ENCODE data around the gene SMURF1. TPM values are rescaled to one million over a fixed set of nuclear protein-coding genes. Genes with fewer than 3 reads are reported as not detected.

SMURF1 gene
- total RNA-seq, 1 experiment from 2014 or later, result 15.5 TPM

DNA sequence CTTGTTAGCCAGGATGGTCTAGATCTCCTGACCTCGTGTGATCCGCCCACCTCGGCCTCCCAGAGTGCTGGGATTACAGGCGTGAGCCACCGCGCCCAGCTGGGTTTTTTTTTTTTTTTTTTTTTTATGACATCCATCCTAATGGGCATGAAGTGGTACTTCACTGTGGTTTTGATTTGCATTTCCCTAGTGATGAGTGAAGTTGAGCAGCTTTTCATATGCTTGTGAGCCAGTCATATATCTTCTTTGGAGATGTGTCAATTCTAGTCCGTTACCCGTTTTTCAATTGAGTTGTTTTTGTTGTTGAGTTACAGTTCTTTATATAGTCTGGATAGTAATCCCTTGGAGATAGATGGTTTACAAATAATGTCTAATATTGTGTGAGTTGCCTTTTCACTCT lies 127.7 kb downstream of the SMURF1 start:
- Histone ChIP-seq H3K4me3 (no peak overlapping the region), H3K27me3 (no peaks in the 10 kb centered on the region), H3K36me3 (peaks cover 6% of the 10 kb centered on the region), H3K9me3 (no peaks in the 10 kb centered on the region)
- DNase-seq, result no peak

DNA sequence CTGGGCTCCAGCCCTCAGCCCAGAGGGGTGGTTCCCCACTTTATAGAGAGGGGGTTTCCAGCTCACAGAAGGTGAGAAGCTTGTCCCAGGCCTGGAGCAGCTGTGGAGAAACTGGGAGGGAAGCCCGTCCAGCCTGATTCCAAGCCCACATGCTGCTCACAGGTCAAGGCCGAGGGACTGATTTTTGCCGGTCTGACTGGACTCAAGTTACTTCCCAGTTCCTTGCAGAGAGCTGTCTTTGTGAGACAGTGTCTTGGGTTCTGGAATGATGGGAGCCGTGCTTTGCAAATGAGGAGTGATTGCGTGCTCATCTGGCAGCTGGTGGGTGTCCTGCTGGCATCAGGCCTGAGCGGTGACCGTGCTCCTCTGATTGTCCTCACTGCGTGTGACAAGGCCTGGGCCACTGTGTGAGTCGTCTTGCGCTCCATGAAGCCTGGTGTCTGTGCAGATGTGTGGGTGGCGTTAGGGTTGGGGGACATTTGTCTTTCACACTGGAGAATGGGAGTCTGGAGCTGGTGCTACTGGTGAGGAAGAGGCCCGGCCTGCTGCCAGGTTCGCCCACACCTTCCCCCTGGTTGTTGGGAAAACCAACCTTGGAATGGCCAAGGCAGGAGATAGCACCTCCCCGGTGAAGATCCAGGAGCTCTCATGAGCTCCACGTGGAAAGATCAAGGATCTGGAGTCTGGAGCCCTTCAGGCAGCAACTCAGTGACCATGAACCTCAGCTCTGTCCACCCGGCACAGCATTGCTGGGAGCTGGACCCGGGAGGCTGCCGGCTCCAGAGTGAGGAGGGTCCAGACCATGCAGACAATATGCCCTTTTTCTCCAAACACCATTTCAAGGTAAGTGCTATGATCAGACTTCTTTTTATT lies 129.6 kb downstream of the SMURF1 start:
- H3K36me3 ChIP-seq, result peaks cover 6% of the 10 kb centered on the region
- H3K4me3 ChIP-seq, result no peak overlapping the region
- no peak for DNase-seq
- H3K9me3 ChIP-seq, result no peaks in the 10 kb centered on the region
- no peaks in the 10 kb centered on the region for H3K27me3 ChIP-seq

DNA sequence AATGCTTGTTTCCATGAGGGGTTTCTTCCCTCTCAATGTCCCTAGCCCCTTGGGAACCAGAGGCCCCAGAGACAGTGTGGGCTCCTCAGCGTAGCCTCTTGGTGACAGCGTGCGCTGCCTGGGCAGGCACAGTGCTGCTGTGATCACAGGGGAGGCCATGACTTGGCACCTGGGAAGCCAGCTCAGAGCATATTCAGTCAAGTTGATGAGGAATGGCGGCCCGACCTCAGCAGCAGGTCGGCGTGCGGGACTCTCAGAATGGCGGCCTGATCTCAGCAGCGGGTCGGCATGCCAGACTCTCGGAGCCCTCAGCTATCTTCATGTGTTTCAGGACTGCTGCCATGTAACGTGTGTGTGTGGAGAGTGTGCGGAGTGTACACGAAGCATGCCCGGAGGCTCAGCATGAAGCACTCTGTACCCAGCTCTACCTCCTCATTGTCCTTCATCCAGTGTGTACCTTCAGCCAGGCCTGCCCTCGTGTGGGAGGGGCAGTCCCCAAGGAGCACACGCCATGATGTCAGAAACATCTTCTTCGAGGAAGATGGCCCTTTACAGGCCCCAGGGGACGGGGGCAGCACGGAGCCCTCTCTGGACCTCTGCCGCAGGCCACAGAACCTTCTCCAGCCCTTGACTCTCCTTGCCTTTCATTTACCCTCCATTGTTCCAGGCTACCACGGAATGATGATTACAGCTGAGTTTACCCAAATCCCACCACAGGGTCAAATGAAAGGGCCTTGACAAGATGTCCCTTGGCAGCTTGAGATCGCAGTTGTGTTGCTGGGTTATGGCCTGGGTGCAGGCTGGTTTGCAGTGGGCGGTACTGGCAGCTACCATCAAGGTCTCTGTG lies 130.4 kb downstream of the SMURF1 start:
- H3K4me3 ChIP-seq, result no peak overlapping the region
- H3K27me3 ChIP-seq, result no peaks in the 10 kb centered on the region
- peaks cover 5% of the 10 kb centered on the region for H3K36me3 ChIP-seq
- no peaks in the 10 kb centered on the region for H3K9me3 ChIP-seq
- DNase-seq, result no peak

DNA sequence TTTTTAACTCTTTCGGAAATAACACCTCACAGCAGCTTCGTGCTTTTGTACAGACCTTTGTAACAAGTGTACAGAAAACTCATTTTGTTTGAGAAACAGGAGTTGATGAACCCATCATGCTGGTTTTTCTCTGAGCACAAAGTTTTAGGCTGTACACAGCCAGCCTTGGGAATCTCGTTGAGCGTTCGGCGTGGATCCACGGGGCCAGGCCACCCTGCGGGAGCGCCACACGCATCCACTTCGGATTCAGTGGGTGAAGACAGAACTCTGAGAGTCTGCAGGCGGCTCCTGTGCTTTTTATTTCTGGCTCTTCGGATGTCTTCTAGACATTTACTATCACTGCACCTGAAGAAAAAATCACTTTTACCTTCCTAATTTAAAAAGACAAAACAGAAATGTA lies 131.2 kb downstream of the SMURF1 start:
- Histone ChIP-seq H3K4me3 (no peak overlapping the region), H3K36me3 (peaks cover 4% of the 10 kb centered on the region), H3K9me3 (no peaks in the 10 kb centered on the region), H3K27me3 (no peaks in the 10 kb centered on the region)
- no peak for DNase-seq

DNA sequence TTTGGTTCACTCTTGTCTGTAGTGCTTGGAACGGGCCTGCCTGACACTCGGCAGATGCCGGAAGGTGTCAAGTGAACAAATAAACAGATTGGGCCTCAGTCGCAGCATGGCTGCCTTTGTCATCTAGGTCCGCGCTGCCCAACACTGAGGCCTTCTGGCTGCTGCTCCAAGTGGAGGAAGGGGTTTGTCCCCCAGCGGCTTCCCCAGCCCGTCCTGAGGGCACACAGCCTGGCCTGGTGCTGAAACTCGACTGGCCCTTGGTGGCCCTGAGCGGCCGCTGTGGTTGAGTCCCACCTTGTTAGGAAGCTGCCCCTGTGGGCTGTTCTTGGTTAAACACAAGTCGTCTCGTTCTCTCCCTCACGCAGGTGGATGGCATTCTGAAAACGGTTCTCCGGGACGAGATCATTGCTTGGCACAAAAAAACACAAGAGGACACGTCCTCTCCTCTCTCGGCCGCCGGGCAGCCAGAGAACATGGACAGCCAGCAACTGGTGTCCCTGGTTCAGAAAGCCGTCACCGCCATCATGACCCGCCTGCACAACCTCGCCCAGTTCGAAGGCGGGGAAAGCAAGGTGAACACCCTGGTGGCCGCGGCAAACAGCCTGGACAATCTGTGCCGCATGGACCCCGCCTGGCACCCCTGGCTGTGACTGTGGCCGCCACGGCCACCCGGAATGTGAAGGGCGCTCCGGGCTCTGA lies 132.1 kb downstream of the SMURF1 start:
- Histone ChIP-seq H3K9me3 (no peaks in the 10 kb centered on the region), H3K27me3 (no peaks in the 10 kb centered on the region), H3K36me3 (peaks cover 4% of the 10 kb centered on the region), H3K4me3 (no peak overlapping the region)
- no peak for DNase-seq

DNA sequence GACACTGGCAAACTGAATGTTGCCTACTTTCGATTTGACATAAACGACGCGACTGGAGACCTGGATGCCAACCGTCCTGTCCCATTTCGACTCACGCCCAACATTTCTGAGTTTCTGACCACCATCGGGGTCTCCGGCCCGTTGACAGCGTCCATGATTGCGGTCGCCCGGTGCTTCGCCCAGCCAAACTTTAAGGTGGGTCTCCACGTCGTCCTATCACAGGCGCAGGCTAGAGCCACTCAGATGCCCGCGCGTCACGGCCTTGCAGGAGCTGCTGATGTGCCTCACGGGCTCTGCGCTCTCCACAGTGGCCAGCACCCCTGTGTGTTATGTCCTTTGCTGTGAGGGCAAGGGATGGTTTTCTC lies 132.6 kb downstream of the SMURF1 start:
- H3K4me3 ChIP-seq, result no peak overlapping the region
- H3K9me3 ChIP-seq, result no peaks in the 10 kb centered on the region
- peaks cover 4% of the 10 kb centered on the region for H3K36me3 ChIP-seq
- H3K27me3 ChIP-seq, result no peaks in the 10 kb centered on the region
- DNase-seq, result no peak

DNA sequence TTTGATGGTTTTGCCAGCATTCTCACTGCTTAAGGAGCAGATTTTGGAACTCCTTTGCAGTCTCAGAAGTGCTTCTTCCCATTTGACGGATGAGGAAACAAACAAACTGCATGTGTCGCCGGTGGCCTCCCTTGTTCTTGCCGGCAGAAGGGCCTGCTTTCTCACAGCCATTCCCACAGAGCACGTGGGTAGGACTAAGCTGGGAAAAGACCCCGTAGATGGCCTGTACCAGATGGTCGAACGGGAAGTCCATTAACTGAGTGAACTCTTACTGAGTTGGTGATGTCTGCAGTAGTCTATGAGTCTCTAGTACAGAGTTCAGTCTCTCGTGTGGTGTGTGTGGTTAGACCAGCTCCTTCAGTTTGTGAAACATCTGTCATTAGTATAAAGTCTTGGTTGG lies 133.6 kb downstream of the SMURF1 start:
- no peak overlapping the region for H3K4me3 ChIP-seq
- no peak for DNase-seq
- H3K9me3 ChIP-seq, result no peaks in the 10 kb centered on the region
- peaks cover 4% of the 10 kb centered on the region for H3K36me3 ChIP-seq
- H3K27me3 ChIP-seq, result no peaks in the 10 kb centered on the region

DNA sequence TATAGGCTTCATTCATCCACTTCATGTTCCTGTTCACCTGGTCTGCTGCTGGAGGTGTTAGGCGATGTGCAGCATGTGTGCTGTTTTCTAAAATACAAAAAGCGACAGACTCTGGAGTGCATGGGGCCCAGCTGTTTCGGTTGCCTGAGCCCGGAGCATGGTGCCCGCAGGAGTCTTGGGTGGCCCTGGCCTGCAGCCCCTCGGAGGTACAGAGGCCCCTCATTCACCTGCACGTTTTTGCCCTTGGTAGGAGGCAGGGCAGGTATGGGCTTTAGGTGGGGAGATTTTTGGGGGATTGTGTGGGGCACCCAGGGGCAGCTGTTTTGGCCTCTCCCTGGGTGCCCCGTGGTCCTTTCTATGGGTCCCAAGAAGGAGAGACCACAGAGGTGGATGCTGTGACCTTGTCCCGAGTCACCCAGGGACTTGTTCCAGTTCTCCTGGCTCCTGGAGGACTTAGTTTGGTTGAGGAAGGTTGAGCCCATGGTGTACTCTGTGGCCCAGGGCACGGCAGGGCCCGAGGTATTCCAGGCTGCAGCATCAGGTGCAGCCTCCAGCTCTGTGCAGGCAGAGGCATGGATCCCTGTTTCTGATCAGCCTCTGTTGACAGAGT lies 134.9 kb downstream of the SMURF1 start:
- Histone ChIP-seq H3K4me3 (no peak overlapping the region), H3K36me3 (peaks cover 4% of the 10 kb centered on the region), H3K27me3 (no peaks in the 10 kb centered on the region), H3K9me3 (no peaks in the 10 kb centered on the region)
- no peak for DNase-seq

DNA sequence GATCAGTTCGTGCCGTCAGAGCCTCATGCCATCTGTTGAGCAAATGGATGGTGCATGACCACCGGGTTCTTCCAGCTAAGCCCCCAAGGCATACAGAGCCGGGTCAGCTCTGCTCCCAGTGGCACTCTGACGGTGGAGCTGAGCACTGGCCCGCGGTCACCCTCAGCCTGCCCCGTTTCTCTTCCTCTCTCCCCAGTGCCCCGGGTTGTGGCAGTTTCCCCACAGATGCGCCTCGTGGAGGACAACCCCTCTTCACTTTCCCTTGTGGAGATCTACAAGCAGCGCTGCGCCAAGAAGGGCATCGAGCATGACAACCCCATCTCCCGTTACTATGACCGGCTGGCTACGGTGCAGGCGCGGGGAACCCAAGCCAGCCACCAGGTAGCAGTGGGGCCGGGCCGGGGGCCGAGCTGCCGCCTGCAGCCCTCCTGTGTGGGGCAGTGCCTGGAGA lies 135.7 kb downstream of the SMURF1 start:
- DNase-seq, result no peak
- Histone ChIP-seq H3K9me3 (no peaks in the 10 kb centered on the region), H3K27me3 (no peaks in the 10 kb centered on the region), H3K36me3 (no peaks in the 10 kb centered on the region; the same call in none of the 2 replicates), H3K4me3 (no peak overlapping the region)

DNA sequence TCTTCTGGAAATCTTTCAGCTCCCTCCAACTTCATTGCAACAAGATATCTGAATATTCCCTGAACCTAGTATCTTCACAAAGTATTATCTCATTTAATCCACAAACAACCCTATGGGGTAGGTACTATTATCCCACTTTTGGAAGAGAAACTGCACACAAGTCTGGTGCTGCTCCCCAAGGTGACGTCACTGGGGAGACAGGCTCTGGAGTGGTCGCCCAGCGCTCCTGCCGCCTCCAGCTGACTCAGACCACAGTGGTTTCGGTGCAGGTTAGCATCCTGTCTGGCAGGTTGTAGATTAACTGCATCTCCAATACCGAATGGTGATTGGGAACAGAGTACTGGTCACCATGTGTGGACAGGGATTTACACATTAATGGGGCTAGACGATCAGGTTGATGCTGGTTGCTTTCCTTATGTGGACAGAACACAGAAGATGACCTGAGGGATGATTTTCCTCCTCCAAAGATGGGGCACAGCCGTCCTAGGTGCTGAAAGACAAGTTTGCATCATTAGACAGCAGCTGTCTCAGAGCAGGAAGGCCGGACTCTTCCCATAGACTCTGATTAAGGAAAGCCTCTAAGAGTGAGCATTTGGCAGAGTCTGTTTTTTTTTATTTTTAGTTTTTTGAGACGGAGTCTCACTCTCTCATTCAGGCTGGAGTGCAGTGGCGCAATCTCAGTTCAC lies 137.0 kb downstream of the SMURF1 start:
- H3K9me3 ChIP-seq, result no peaks in the 10 kb centered on the region
- DNase-seq, result no peak
- no peaks in the 10 kb centered on the region for H3K27me3 ChIP-seq
- no peak overlapping the region for H3K4me3 ChIP-seq
- no peaks in the 10 kb centered on the region; the same call in 1 of the 2 replicates for H3K36me3 ChIP-seq

DNA sequence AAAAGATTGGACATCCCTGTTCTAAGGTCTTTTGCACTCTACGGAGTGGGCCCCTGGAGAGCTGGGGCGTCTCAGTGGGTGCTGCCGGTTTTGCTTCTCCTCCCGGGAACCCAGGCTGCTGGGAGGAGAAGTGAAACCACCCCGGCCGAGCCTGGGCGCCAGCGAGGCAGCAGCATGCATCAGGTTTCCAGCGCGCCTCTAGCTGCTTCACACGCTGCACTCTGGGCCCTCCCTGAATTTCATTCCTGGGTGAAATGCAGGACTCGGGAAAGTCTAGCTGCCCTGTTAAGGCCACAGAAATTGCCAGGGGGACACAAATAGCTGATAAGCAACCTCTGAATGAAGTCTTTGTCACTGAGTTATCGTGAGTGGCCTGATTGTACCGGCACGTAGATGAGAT lies 138.1 kb downstream of the SMURF1 start:
- no peaks in the 10 kb centered on the region for H3K9me3 ChIP-seq
- no peak for DNase-seq
- peaks cover 2% of the 10 kb centered on the region; the same call in 1 of the 2 replicates for H3K36me3 ChIP-seq
- no peaks in the 10 kb centered on the region for H3K27me3 ChIP-seq
- no peak overlapping the region for H3K4me3 ChIP-seq

DNA sequence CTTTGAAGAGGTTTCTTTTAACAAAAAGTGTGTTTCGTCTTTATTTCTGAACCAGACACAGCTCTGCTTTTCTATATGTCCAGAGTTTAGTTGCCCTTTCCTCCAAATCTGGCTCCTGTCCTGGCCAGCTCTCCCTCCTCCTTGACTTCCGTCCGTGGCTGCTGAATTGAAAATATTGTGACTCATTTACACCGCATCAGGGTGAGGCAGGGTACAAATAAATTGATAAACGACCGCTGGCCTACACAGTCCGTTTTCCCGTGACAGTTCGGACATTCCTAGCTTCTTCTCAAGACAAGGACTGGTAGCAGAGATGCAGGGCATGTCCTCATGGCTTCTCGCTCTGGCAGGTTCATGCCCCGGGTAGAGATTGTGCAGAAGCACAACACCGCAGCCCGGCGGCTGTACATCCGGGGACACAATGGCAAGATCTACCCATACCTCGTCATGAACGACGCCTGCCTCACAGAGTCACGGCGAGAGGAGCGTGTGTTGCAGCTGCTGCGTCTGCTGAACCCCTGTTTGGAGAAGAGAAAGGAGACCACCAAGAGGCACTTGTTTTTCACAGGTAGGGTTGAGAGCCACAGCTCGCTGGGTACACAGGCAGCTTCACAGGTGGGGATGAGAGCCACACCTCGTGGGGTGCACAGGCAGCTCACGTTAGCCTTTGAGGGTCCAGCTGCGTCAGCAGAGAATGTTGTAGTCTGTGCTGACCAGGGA lies 139.0 kb downstream of the SMURF1 start:
- H3K27me3 ChIP-seq, result no peaks in the 10 kb centered on the region
- no peak overlapping the region for H3K4me3 ChIP-seq
- no peaks in the 10 kb centered on the region for H3K9me3 ChIP-seq
- H3K36me3 ChIP-seq, result peaks cover 4% of the 10 kb centered on the region; the same call in 1 of the 2 replicates
- no peak for DNase-seq

DNA sequence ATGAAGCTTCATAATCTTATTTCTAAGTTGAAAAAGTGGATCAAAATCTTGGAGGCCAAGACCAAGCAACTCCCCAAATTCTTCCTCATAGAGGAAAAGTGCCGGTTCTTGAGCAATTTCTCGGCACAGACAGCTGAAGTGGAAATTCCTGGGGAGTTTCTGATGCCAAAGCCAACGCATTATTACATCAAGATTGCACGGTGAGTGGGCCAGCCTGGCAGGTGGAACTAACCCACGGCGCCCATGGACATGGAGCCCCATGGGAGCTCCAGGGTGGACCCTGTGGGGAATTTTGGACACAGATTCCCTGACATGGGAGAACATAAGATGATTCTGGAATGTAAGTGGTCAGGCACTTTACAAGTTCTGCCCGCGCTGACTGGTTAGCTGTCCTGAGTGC lies 139.7 kb downstream of the SMURF1 start:
- no peaks in the 10 kb centered on the region for H3K9me3 ChIP-seq
- DNase-seq, result no peak
- no peak overlapping the region for H3K4me3 ChIP-seq
- peaks cover 4% of the 10 kb centered on the region; the same call in 1 of the 2 replicates for H3K36me3 ChIP-seq
- no peaks in the 10 kb centered on the region for H3K27me3 ChIP-seq

DNA sequence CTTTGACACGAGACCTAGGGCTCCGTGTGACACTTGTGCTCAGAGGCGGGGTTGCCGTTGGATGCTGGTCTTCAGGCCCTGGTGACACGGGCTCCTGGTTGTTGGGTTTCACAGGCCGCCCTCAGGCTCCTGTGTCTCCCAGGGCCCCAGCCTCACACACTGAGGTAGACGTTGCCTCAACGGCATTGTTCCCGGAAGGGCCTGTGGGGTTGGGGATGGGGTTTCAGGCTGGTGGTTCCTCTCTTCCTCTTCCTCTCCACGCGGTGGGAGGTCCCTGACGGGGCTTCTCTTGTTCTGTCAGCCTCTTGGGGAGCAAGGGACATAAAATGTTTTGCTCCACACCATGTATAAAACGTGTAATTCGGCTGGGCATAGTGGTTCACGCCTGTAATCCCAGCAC lies 140.5 kb downstream of the SMURF1 start:
- Histone ChIP-seq H3K9me3 (no peaks in the 10 kb centered on the region), H3K4me3 (no peak overlapping the region), H3K36me3 (peaks cover 4% of the 10 kb centered on the region; the same call in 1 of the 2 replicates), H3K27me3 (no peaks in the 10 kb centered on the region)
- no peak for DNase-seq

DNA sequence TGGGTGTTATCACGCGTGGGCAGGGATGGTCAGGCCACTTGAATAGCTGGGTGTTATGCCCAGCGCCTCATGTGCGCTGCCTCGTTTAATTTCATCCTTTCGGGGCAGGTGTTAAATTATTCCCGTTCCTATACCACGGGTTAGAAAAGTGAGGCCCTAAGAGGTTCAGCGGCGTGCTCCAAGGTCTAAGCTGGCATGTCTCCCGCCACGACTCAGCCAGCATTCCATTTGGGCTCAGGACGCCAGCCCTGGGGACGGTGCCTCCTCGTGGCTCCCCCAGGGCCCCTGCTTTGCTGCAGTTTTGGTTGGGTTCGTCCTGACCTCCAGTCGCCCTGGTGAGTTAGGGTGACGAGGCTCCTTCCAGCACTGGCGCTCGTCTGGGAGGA lies 141.1 kb downstream of the SMURF1 start:
- Histone ChIP-seq H3K4me3 (no peak overlapping the region), H3K27me3 (no peaks in the 10 kb centered on the region), H3K36me3 (peaks cover 4% of the 10 kb centered on the region; the same call in 1 of the 2 replicates), H3K9me3 (no peaks in the 10 kb centered on the region)
- DNase-seq, result no peak

All from MG63 (cell line).